Spleen (tissue), 11 donors: ENCODE results near the gene TAF15. TPM values are rescaled to one million over a fixed set of nuclear protein-coding genes. Genes with fewer than 3 reads are reported as not detected.

Experiments used
- DNase-seq: peaks from one replicate; pipeline ENCODE4 v3.0.0-alpha.2; 2020
- H3K27ac ChIP-seq, 8 donors: fragments of 200-600 bp; sonication (generic) in 7 of 8; 1 replicate in 4 of 8; 2 replicates in 4 of 8; pipeline versions ENCODE4 v1.5.0 to v1.8.0; 2016 to 2021; ENCODE audit warnings: inconsistent platforms in 4 of 8, mild to moderate bottlenecking in 4 of 8, moderate library complexity in 1 of 8
- H3K27me3 ChIP-seq, 7 donors: fragments of 200-600 bp; sonication (generic) in 6 of 7; replicated peaks in 1 of 7; 1 replicate in 4 of 7; 2 replicates in 3 of 7; pipeline versions ENCODE4 v1.5.0 to v1.8.0; 2016 to 2021; ENCODE audit warnings: inconsistent platforms in 3 of 7, mild to moderate bottlenecking in 1 of 7
- H3K36me3 ChIP-seq, 6 donors: fragments of 200-600 bp; sonication (generic) in 5 of 6; 1 replicate in 4 of 6; 2 replicates in 2 of 6; pipeline versions ENCODE4 v1.5.0 to v1.8.0; 2016 to 2021; ENCODE audit warnings: inconsistent platforms in 2 of 6
- H3K4me1 ChIP-seq, 6 donors: fragments of 200-600 bp; sonication (generic) in 5 of 6; 1 replicate in 3 of 6; 2 replicates in 3 of 6; pipeline versions ENCODE4 v1.5.0 to v1.8.0; 2016 to 2021; ENCODE audit warnings: inconsistent platforms in 3 of 6
- H3K4me3 ChIP-seq, 8 donors: fragments of 200-600 bp; sonication (generic) in 7 of 8; 1 replicate in 4 of 8; 2 replicates in 4 of 8; pipeline versions ENCODE4 v1.5.0 to v1.8.0; 2016 to 2021; ENCODE audit warnings: inconsistent platforms in 4 of 8, mild to moderate bottlenecking in 4 of 8, moderate library complexity in 2 of 8
- H3K9me3 ChIP-seq, 8 donors: fragments of 200-600 bp; sonication (generic) in 7 of 8; 1 replicate in 4 of 8; 2 replicates in 4 of 8; pipeline versions ENCODE4 v1.5.0 to v1.8.0; 2016 to 2021; ENCODE audit warnings: inconsistent platforms in 4 of 8
- POLR2A ChIP-seq, 3 donors: fragments of 450-650 bp; IDR thresholded peaks; one replicate each; pipeline ENCODE4 v1.5.1; 2017; ENCODE audit warnings: antibody characterized with exemption in 3 of 3, mild to moderate bottlenecking in 1 of 3
- POLR2AphosphoS5 ChIP-seq, 3 donors: sonication (generic); formaldehyde crosslinking; IDR thresholded peaks; one replicate each; pipeline ENCODE4 v1.5.1; 2017; ENCODE audit warnings: antibody characterized with exemption in 3 of 3
- WGBS, 5 donors: extraction: QIAGEN DNeasy Blood & Tissue Kit in 3 of 5; methylation state at CpG; one replicate each; pipeline versions ENCODE4 v1.1.5 to v1.1.7; 2013 to 2018; 5-methylcytosine and 5-hydroxymethylcytosine counted together
- intact Hi-C: fragments of 100-400 bp; cut with DNase I; formaldehyde crosslinking; loops from one replicate; pipeline ENCODE4 v1.15.0; 2023; ENCODE audit warnings: low total_unique reads
- polyA plus RNA-seq, 3 donors: library from polyadenylated mRNA; stranded (reverse); fragments of 200-250 nt; gene quantifications; one replicate each; pipeline ENCODE4 v1.2.1, GENCODE V29; 2013
- total RNA-seq, 7 donors: library from RNA; depleted of rRNA in 3 of 7; stranded (reverse); fragments of >200 nt in 3 of 7; fragmentation: NEBNext Ultra II Directional in 4 of 7; extraction: Animal tissue kit (Norgen Biotek cat#: 25700) in 4 of 7; gene quantifications; one replicate each; pipeline versions ENCODE4 v1.1.0 to v1.2.1, GENCODE V29; 2016 to 2021
- TF ChIP-seq, protein P1 (sequence below), 11 experiments: fragments of 200-600 bp in 7 of 11; fragments of 450-650 bp in 4 of 11; sonication (generic) in 4 of 11; IDR thresholded peaks in 8 of 11; conservative IDR thresholded peaks in 3 of 11; 1 replicate in 7 of 11; 2 replicates in 4 of 11; pipeline versions ENCODE4 v1.4.0 to v1.8.0; 2016 to 2021; ENCODE audit warnings: antibody characterized with exemption in 11 of 11, inconsistent platforms in 4 of 11, mild to moderate bottlenecking in 1 of 11
- donor health status: healthy with polysubstance abuse.
- donor health status: DM: no; HTN: no; CAD: no; lungs with moderate emphysema.
- donor health status: DM: no; HTN: no; CAD: no.
- donor health status: Bipolar disorder and iron deficiency.
- donor health status: healthy.
- donor health status: DM: no; HTN: no; CAD: no.
- donor health status: DM: yes; HTN: yes; CAD: no.

Gene TAF15
- total and polyA plus RNA-seq, 10 donors, result 55.9 to 184 (median 108) TPM

DNA sequence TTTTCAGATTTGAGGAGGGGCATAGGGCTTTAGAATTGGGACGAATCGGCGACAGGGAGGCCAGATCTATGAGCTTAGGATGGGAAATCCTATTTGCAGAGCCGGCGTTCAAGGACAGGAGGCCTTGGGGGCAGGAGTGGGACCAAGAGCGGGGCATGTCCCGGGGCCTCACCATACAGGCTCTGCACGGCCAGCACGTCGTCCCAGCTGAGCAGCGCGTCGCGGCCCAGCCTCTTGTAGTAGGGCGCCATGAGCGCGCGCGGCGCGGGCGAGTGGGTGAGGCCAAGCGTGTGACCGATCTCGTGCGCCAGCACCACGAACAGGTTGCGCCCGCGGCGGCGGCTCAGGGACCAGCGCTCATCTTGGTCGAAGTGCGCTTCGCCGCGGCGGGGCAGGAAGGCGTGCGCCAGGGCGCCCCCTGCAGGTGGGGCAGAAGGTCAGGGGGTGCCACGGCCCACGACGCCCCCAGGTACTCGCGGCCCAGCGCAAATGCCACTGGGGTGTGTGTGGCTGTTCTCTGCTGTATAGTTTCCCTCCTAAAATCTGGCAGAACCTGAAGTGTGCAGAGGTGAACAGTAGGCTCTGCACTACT lies 39.3 kb upstream of the TAF15 start:
- DNase-seq, result no peak
- intact Hi-C loops, result loop anchor here (5.0 kb wide), 1 partner anchor 37 kb away; the partner anchor contains the start of gene TAF15
- Histone ChIP-seq H3K36me3 (no peaks in the 10 kb centered on the region), H3K4me3 (no peak overlapping the region), H3K9me3 (no peaks in the 10 kb centered on the region), H3K27ac (no peak overlapping the region), H3K4me1 (peaks cover 0 to 6% (median under 1%) of the 10 kb centered on the region in 6 donors), H3K27me3 (peaks cover 0 to 6% (median 0%) of the 10 kb centered on the region in 7 donors)
- TF ChIP-seq, protein P1, sequence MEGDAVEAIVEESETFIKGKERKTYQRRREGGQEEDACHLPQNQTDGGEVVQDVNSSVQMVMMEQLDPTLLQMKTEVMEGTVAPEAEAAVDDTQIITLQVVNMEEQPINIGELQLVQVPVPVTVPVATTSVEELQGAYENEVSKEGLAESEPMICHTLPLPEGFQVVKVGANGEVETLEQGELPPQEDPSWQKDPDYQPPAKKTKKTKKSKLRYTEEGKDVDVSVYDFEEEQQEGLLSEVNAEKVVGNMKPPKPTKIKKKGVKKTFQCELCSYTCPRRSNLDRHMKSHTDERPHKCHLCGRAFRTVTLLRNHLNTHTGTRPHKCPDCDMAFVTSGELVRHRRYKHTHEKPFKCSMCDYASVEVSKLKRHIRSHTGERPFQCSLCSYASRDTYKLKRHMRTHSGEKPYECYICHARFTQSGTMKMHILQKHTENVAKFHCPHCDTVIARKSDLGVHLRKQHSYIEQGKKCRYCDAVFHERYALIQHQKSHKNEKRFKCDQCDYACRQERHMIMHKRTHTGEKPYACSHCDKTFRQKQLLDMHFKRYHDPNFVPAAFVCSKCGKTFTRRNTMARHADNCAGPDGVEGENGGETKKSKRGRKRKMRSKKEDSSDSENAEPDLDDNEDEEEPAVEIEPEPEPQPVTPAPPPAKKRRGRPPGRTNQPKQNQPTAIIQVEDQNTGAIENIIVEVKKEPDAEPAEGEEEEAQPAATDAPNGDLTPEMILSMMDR (IDR thresholded peaks at IDR 0.05 in 8 of 11, conservative IDR thresholded peaks at IDR 0.05 in 3 of 11), result no peak
- no peak for TF ChIP-seq POLR2AphosphoS5 (IDR thresholded peaks at IDR 0.05)
- no peak for TF ChIP-seq POLR2A (IDR thresholded peaks at IDR 0.05)
- WGBS, 5 donors, result 94 to 96% (median 96%) methylated on average over 47 to 48 of the region's 48 CpGs

DNA sequence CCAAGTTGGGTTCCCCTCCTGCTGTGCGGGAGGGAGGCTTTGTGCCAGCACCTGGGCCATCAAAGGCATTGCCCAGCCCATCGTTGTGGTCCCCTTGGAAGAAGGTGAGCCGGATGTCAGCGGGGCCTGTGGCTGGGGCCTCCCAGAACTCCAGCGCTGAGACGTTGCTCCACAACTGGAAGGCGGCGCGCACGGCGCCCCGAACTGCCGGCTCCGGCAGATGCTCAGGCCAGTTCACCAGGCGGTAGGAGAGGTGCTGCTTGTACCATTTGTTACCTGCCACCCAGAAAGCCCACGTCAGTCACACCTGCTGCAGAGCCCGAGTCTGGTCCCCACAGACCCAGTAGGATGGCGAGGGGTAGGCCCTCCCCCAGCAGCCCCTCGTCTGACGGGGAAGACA lies 36.2 kb upstream of the TAF15 start:
- H3K9me3 ChIP-seq, result no peaks in the 10 kb centered on the region
- H3K36me3 ChIP-seq, result no peaks in the 10 kb centered on the region
- no peaks in the 10 kb centered on the region for H3K4me1 ChIP-seq
- no peak for DNase-seq
- 73 to 85% (median 84%) methylated on average over 16 to 20 of the region's 20 CpGs for WGBS, 5 donors
- no peak overlapping the region for H3K4me3 ChIP-seq
- TF ChIP-seq, protein P1 (IDR thresholded peaks at IDR 0.05 in 8 of 11, conservative IDR thresholded peaks at IDR 0.05 in 3 of 11), result no peak
- TF ChIP-seq POLR2AphosphoS5 (IDR thresholded peaks at IDR 0.05) (no peak), POLR2A (IDR thresholded peaks at IDR 0.05) (no peak)
- H3K27ac ChIP-seq, result no peak overlapping the region
- intact Hi-C loops, result no loop called here
- H3K27me3 ChIP-seq, result peaks cover 0 to 20% (median 0%) of the 10 kb centered on the region in 7 donors

DNA sequence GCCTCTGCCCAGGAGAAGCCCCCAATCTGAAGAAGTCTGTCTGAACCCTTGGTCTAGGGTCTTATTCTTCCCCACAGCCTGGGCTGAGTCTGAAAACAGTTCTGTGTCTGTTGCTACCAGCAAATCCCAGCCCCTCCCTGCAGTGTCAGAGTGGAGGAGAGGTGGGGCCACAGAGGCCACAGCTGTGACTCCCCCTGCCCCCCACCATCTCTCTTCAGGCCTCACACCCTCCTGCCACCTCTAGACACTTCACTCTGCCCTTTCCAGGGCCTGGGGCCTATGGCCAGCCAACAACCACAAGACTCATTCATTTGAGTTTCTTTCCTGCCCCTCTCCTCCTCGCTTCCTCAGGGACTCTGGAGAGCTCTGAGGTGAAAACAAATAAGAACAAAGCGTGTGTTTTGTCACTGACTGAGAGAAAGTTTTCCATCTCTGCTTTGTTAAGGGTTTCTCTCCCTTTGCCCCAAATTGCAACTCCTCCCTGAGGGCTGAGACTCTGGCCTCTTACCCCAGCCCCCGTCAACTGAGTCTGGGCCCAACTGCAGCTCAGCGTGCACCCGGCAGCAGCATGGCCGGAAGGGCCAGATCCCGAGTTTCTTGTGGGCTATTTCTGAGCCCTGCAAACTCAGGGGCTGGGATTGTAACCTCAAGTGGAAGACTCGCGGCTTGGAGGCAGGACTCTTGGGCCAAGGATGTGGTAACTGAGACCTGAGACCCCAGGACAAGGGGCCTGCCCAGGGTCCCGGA lies 35.4 kb upstream of the TAF15 start:
- H3K4me3 ChIP-seq, result no peak overlapping the region
- intact Hi-C loops, result no loop called here
- no peak overlapping the region for H3K27ac ChIP-seq
- DNase-seq, result no peak
- peaks cover 0 to 21% (median 0%) of the 10 kb centered on the region in 7 donors for H3K27me3 ChIP-seq
- no peaks in the 10 kb centered on the region for H3K9me3 ChIP-seq
- no peaks in the 10 kb centered on the region for H3K4me1 ChIP-seq
- no peak for TF ChIP-seq POLR2AphosphoS5 (IDR thresholded peaks at IDR 0.05)
- TF ChIP-seq, protein P1 (IDR thresholded peaks at IDR 0.05 in 8 of 11, conservative IDR thresholded peaks at IDR 0.05 in 3 of 11), result no peak
- TF ChIP-seq POLR2A (IDR thresholded peaks at IDR 0.05), result no peak
- no peaks in the 10 kb centered on the region for H3K36me3 ChIP-seq
- 69 to 82% (median 71%) methylated on average over 10 of the region's 10 CpGs for WGBS, 5 donors

DNA sequence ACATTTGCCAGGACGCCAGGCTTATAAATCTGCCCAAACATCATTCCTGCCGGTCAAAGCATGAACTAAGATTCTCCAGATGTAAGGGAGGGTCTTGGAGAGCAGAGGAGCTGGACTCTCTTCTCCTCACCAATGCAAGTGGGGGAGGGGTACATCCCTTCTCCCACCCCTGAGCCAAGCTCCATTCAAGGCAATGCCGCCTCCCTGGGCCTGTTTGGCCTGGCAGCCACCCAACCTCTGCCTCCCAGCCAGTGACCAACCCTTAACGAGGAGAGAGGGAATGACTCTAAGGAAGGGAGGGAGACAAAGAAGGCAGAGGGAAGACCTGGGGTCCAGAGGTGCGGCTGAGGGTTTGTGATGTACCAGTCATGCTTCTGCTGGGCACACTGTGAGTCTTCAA lies 34.8 kb upstream of the TAF15 start:
- intact Hi-C loops, result no loop called here
- no peaks in the 10 kb centered on the region for H3K9me3 ChIP-seq
- WGBS, 5 donors, result 69 to 87% (median 81%) methylated on average over 5 of the region's 5 CpGs
- no peak overlapping the region for H3K4me3 ChIP-seq
- TF ChIP-seq POLR2A (IDR thresholded peaks at IDR 0.05), result no peak
- no peak for TF ChIP-seq POLR2AphosphoS5 (IDR thresholded peaks at IDR 0.05)
- no peaks in the 10 kb centered on the region for H3K36me3 ChIP-seq
- H3K27me3 ChIP-seq, result peaks cover 0 to 26% (median 0%) of the 10 kb centered on the region in 7 donors
- no peaks in the 10 kb centered on the region for H3K4me1 ChIP-seq
- no peak for DNase-seq
- no peak overlapping the region for H3K27ac ChIP-seq
